K562 (cell line): ENCODE data around the gene C1orf122. TPM values are rescaled to one million over a fixed set of nuclear protein-coding genes. Genes with fewer than 3 reads are reported as not detected.

ENCODE experiments used
- ASH1L ChIP-seq: fragments of 450-650 bp; IDR thresholded peaks from 2 replicates; pipeline ENCODE4 v1.6.1; 2018; ENCODE audit warnings: borderline replicate concordance, mild to moderate bottlenecking, low read depth; ENCODE audit not compliant: partially characterized antibody
- ATF3 ChIP-seq, 2 experiments: fragments of 450-650 bp in 1 of 2; sonication (generic) in 1 of 2; formaldehyde crosslinking in 1 of 2; IDR thresholded peaks in 1 of 2; conservative IDR thresholded peaks in 1 of 2; 2 replicates each; pipeline versions ENCODE4 v1.6.1 to v1.8.1; 2016 to 2023; ENCODE audit warnings: mild to moderate bottlenecking in 2 of 2, moderate library complexity in 2 of 2, inconsistent platforms in 1 of 2, missing genetic modification reagents in 1 of 2
- CEBPB ChIP-seq: fragments of 450-650 bp; IDR thresholded peaks from 2 replicates; pipeline ENCODE4 v1.6.1; 2016; ENCODE audit warnings: missing genetic modification characterization, missing compliant biosample characterization
- DEAF1 ChIP-seq: fragments of 450-650 bp; formaldehyde crosslinking; IDR thresholded peaks from 2 replicates; pipeline ENCODE4 v1.4.0; 2020; ENCODE audit warnings: mild to moderate bottlenecking, moderate library complexity
- GTF2B ChIP-seq: IDR thresholded peaks from 2 replicates; pipeline ENCODE4 v1.6.1; 2011; ENCODE audit not compliant: insufficient read length; ENCODE audit errors: extremely low read depth
- GTF3C2 ChIP-seq: IDR thresholded peaks from 3 replicates; pipeline ENCODE4 v1.6.1; 2011; ENCODE audit warnings: borderline replicate concordance, mild to moderate bottlenecking, moderate library complexity; ENCODE audit not compliant: insufficient read length; ENCODE audit errors: extremely low read depth
- POLR2A ChIP-seq: fragments of 450-650 bp; conservative IDR thresholded peaks from 2 replicates; pipeline ENCODE4 v1.6.1; 2016
- SAP30 ChIP-seq: fragments of 200-600 bp; sonication (generic); IDR thresholded peaks from 2 replicates; pipeline ENCODE4 v1.6.1; 2012; ENCODE audit warnings: borderline replicate concordance, low read depth, mild to moderate bottlenecking, moderate library complexity, low read length, control low read depth, inconsistent platforms; ENCODE audit not compliant: insufficient read depth, poor library complexity, severe bottlenecking
- SIN3A ChIP-seq, 2 experiments: fragments of 150-350 bp in 1 of 2; IDR thresholded peaks; 2 replicates each; pipeline ENCODE4 v1.6.1; 2011 to 2016; ENCODE audit warnings: borderline replicate concordance in 2 of 2, low read depth in 2 of 2, low read length in 2 of 2, mild to moderate bottlenecking in 2 of 2, moderate library complexity in 2 of 2; ENCODE audit not compliant: control insufficient read depth in 1 of 2
- VEZF1 ChIP-seq: fragments of 200-800 bp; sonication (Bioruptor generic); IDR thresholded peaks from 2 replicates; pipeline ENCODE4 v1.6.1; 2017; ENCODE audit warnings: missing genetic modification characterization, missing compliant biosample characterization
- ZBED1 ChIP-seq: IDR thresholded peaks from 2 replicates; pipeline ENCODE4 v1.6.1; 2014
- ZBTB26 ChIP-seq: fragments of 450-650 bp; formaldehyde crosslinking; IDR thresholded peaks from 2 replicates; pipeline ENCODE4 v1.4.0; 2022; ENCODE audit warnings: missing genetic modification characterization
- ZNF24 ChIP-seq: fragments of 450-650 bp; IDR thresholded peaks from 2 replicates; pipeline ENCODE4 v1.6.1; 2016
- ZNF3 ChIP-seq: fragments of 250-450 bp; sonication (Bioruptor Pico); IDR thresholded peaks from 2 replicates; pipeline ENCODE4 v1.5.0; 2021; ENCODE audit warnings: mild to moderate bottlenecking, moderate library complexity
- ZNF512 ChIP-seq: IDR thresholded peaks from 2 replicates; pipeline ENCODE4 v1.6.1; 2016; ENCODE audit warnings: missing genetic modification characterization, missing compliant biosample characterization
- ZNF76 ChIP-seq: fragments of 250-450 bp; sonication (Bioruptor Pico); IDR thresholded peaks from 2 replicates; pipeline ENCODE4 v1.4.0; 2020; ENCODE audit warnings: mild to moderate bottlenecking, moderate library complexity, borderline replicate concordance
- polyA plus RNA-seq, 8 experiments: library from polyadenylated mRNA; depleted of rRNA in 4 of 8; stranded (reverse) in 5 of 8; unstranded in 3 of 8; fragments of >200 nt; fragmentation: Nextera tagmentation in 2 of 8; fragmentation: Illumina TruSeq in 1 of 8; extraction: Ambion mirVana in 2 of 8; extraction: Trizol in 1 of 8; gene quantifications; 2 replicates each; pipeline versions ENCODE4 v1.2.1 to v1.2.3, GENCODE V29; 2011 to 2014; ENCODE audit warnings: inconsistent platforms in 1 of 8, missing spikeins in 1 of 8
- total RNA-seq, 7 experiments: library from RNA; depleted of rRNA in 6 of 7; stranded (reverse); fragments of >200 nt in 6 of 7; fragmentation: Illumina TruSeq in 2 of 7; extraction: Trizol in 2 of 7; gene quantifications; 2 replicates each; pipeline versions ENCODE4 v1.2.1 to v1.2.3, GENCODE V29; 2011 to 2021; ENCODE audit warnings: low replicate concordance in 1 of 7

The C1orf122 gene
- total and polyA plus RNA-seq, 9 of the 15 experiments (the other 6 are each of a cell fraction or from before 2014, with no cell fraction given), result 3.6 to 70.9 (median 17.3) TPM

GRCh38 chr1:37764414-37764825 lies 43.2 kb upstream of the C1orf122 start (continued):
- TF ChIP-seq ZBTB26 (peak; percentile 73; the same call in 1 of the 2 replicates), SIN3A (IDR thresholded peaks at IDR 0.05; ENCODE audit: borderline replicate concordance in 2 of 2, control insufficient read depth in 1 of 2, low read depth in 2 of 2, low read length in 2 of 2) (peak; percentile 97 to 100), ATF3 (IDR thresholded peaks at IDR 0.05) (no peak), ATF3 (CRISPR knock-in tag; conservative IDR thresholded peaks at IDR 0.05) (0 out of 2 replicates have a peak, but pooled peaks have one; percentile 33), POLR2A (no peak), VEZF1 (CRISPR knock-in tag) (peak; percentile 56; the same call in 1 of the 2 replicates), ZNF24 (0 out of 2 replicates have a peak, but pooled peaks have one; percentile 44), ZBED1 (no peak), DEAF1 (CRISPR knock-in tag) (no peak), GTF3C2 (no peak), ASH1L (no peak), ZNF512 (tag) (no peak), SAP30 (peak; percentile 97), ZNF76 (CRISPR knock-in tag) (no peak), CEBPB (tag) (no peak), GTF2B (no peak), ZNF3 (CRISPR knock-in tag) (no peak)
